Naive thymus-derived CD8-positive, alpha-beta T cell (primary cell): ENCODE data around the gene ADPRHL1. TPM values are rescaled to one million over a fixed set of nuclear protein-coding genes. Genes with fewer than 3 reads are reported as not detected.

ENCODE experiments used
- ATAC-seq, 2 donors: fragments of 150-1000 bp; cut with Tn5 transposase in 1 of 2; sonication (Bioruptor Pico), chemical (Tn5 transposase) in 1 of 2; 1 replicate in 1 of 2; 2 replicates in 1 of 2; pipeline ENCODE4 v1.10.0; 2021; ENCODE audit warnings: mild to moderate bottlenecking in 2 of 2, moderate library complexity in 2 of 2
- POLR2A ChIA-PET: fragments of 350-600 bp; sonication (Branson Sonifier 250); formaldehyde crosslinking; loops from one replicate; lab custom pipeline; 2021; ENCODE audit warnings: antibody characterized with exemption; lab: Charles Lee
- DNase-seq, 10 donors: peaks; one replicate each; pipeline versions ENCODE4 v3.0.0 to v3.0.0-alpha.2; 2020 to 2022
- H3K27ac Mint-ChIP-seq, 10 donors: one replicate each; pipeline ENCODE4 v1.8.0; 2020 to 2022; ENCODE audit warnings: mild to moderate bottlenecking in 10 of 10, mixed read lengths in 10 of 10, moderate library complexity in 4 of 10, inconsistent platforms in 1 of 10
- H3K27me3 Mint-ChIP-seq, 5 donors: one replicate each; pipeline ENCODE4 v1.8.0; 2021 to 2022; ENCODE audit warnings: mixed read lengths in 5 of 5
- H3K36me3 Mint-ChIP-seq, 3 donors: one replicate each; pipeline ENCODE4 v1.8.0; 2020 to 2022; ENCODE audit warnings: mixed read lengths in 3 of 3, mild to moderate bottlenecking in 2 of 3, inconsistent platforms in 1 of 3
- H3K4me1 Mint-ChIP-seq, 4 donors: one replicate each; pipeline ENCODE4 v1.8.0; 2021 to 2022; ENCODE audit warnings: mixed read lengths in 4 of 4
- H3K4me3 Mint-ChIP-seq, 10 donors: one replicate each; pipeline ENCODE4 v1.8.0; 2020 to 2022; ENCODE audit warnings: mild to moderate bottlenecking in 10 of 10, mixed read lengths in 10 of 10, moderate library complexity in 6 of 10, inconsistent platforms in 1 of 10
- H3K9me3 Mint-ChIP-seq, 9 donors: one replicate each; pipeline ENCODE4 v1.8.0; 2020 to 2022; ENCODE audit warnings: mixed read lengths in 9 of 9, mild to moderate bottlenecking in 3 of 9, inconsistent platforms in 1 of 9, moderate library complexity in 1 of 9
- polyA plus RNA-seq, 3 donors: library from polyadenylated mRNA; unstranded; fragments of 300-500 nt; fragmentation: Illumina TruSeq; gene quantifications; one replicate each; pipeline ENCODE4 v1.2.3, GENCODE V29; 2021
- total RNA-seq, 8 experiments: library from RNA in 2 of 8; stranded (reverse) in 2 of 8; gene quantifications; one replicate each; pipeline ENCODE4 v1.2.3 and lab custom pipeline; 2021 to 2026

ADPRHL1 gene
- total and polyA plus RNA-seq, 5 experiments from 2014 or later, result 0.22 to 1.2 (median 0.70) TPM; not detected in 1

DNA sequence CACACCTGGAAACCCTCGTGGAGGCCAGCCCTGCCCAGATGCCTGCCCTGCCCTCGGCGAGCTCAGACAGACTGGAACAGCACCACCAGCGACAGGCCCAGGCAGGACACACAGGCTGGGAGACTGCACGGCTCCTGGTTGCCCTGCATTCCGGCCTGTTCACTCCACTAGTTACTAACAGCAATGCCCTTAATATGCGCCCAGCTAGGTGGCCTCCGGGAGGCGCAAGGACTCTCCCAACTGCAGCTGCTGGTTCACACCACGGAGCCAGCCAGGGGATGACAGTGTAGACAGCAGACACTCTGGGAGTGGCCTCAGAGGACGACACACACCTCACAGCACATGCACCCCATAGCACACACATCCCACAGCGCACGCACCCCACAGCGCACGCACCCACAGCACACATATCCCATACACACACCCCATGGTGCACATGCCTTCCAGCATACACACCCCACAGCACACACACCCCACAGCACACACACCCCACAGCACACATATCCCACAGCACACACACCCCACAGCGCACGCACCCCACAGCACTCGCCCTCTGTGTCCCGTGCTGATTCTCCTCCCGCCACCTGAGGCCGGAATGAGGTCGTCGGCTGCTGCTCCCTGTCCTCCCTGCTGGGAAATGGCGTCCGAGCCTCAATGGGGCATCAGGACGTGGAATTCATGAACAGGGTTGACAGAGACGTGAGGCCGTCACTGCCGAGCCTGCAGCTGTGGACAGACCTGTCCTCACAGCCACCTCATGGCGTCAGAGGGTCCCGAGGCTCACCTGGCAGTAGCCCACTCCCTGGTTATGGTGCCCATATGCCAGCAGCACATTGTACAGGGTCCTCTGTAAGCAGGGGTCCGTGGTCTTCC is 103.0 kb downstream of the ADPRHL1 start:
- no peak overlapping the region for H3K27ac Mint-ChIP-seq
- no peak overlapping the region for H3K4me3 Mint-ChIP-seq
- POLR2A ChIA-PET, result no interaction called here
- H3K36me3 Mint-ChIP-seq, result peaks cover 1 to 6% (median 2%) of the 10 kb centered on the region in 3 donors
- ATAC-seq (no peak), DNase-seq (no peak)
- peaks cover 0 to 11% (median 5%) of the 10 kb centered on the region in 9 donors for H3K9me3 Mint-ChIP-seq
- H3K4me1 Mint-ChIP-seq, result no peaks in the 10 kb centered on the region
- H3K27me3 Mint-ChIP-seq, result peaks cover 0 to 8% (median 0%) of the 10 kb centered on the region in 5 donors

Other genes with a start within 250 kb of the ADPRHL1 start
- 10 to 100 TPM; 73.8 to 73.9 TPM for gene PCID2, start 244.8 kb downstream of the ADPRHL1 start, total RNA-seq
- gene PCID2, start 244.8 kb downstream of the ADPRHL1 start, polyA plus RNA-seq, result 10 to 100 TPM; 64.6 to 68.6 (median 66.9) TPM
- gene CUL4A, start 243.9 kb downstream of the ADPRHL1 start, total RNA-seq, result 10 to 100 TPM; 83.2 to 90.8 TPM
- gene CUL4A, start 243.9 kb downstream of the ADPRHL1 start, polyA plus RNA-seq, result 10 to 100 TPM; 36.1 to 49.2 (median 36.7) TPM
- 100 to 1,000 TPM; 101 to 109 TPM for gene LAMP1, start 156.2 kb downstream of the ADPRHL1 start, total RNA-seq
- 10 to 100 TPM; 22.7 to 28.1 (median 23.0) TPM for gene LAMP1, start 156.2 kb downstream of the ADPRHL1 start, polyA plus RNA-seq
- not detected for gene GRTP1, start 89.4 kb downstream of the ADPRHL1 start, total RNA-seq
- not detected for gene GRTP1, start 89.4 kb downstream of the ADPRHL1 start, polyA plus RNA-seq
- gene DCUN1D2, start 37.2 kb upstream of the ADPRHL1 start, total RNA-seq, result 10 to 100 TPM; 26.6 to 37.5 TPM
- gene DCUN1D2, start 37.2 kb upstream of the ADPRHL1 start, polyA plus RNA-seq, result 10 to 100 TPM in 1 of 3 donors, 1 to 10 TPM in 2; 4.8 to 11.4 (median 7.2) TPM
- 10 to 100 TPM; 17.1 to 18.1 TPM for gene TFDP1, start 131.3 kb upstream of the ADPRHL1 start, total RNA-seq
- gene TFDP1, start 131.3 kb upstream of the ADPRHL1 start, polyA plus RNA-seq, result 10 to 100 TPM; 50.1 to 61.9 (median 50.3) TPM
- not detected for gene ATP4B, start 204.7 kb upstream of the ADPRHL1 start, total RNA-seq
- gene ATP4B, start 204.7 kb upstream of the ADPRHL1 start, polyA plus RNA-seq, result not detected
- not detected for gene GRK1, start 213.7 kb upstream of the ADPRHL1 start, total RNA-seq
- gene GRK1, start 213.7 kb upstream of the ADPRHL1 start, polyA plus RNA-seq, result not detected